ENCODE measurements around the gene SH3PXD2A. TPM values are rescaled to one million over a fixed set of nuclear protein-coding genes. Genes with fewer than 3 reads are reported as not detected.
"Not testable (repeated sequence)": the region's sequence is repeated elsewhere in the genome, so short reads cannot be mapped to it uniquely, and the experiment has no call there.

Gene SH3PXD2A
- total RNA-seq, 1 donor from 2014 or later: 36.8 TPM

GRCh38 chr10:103849212-103849877 is 6.0 kb downstream of the SH3PXD2A start:
- H3K4me1 Mint-ChIP-seq: peaks cover 24% of the 10 kb centered on the region
- H3K9me3 Mint-ChIP-seq: no peaks in the 10 kb centered on the region
- no peak overlapping the region for H3K27ac Mint-ChIP-seq
- no peaks in the 10 kb centered on the region for H3K27me3 Mint-ChIP-seq (ENCODE audit: low read depth)
- H3K36me3 Mint-ChIP-seq: no peaks in the 10 kb centered on the region
- TF ChIP-seq CTCF (IDR thresholded peaks at IDR 0.05; ENCODE audit: unreplicated experiment): no peak
- no peak for DNase-seq (ENCODE audit: low spot score in 2 of 2, unreplicated experiment in 2 of 2)
- no peak overlapping the region for H3K4me3 Mint-ChIP-seq

- H3K27me3 Mint-ChIP-seq (ENCODE audit: low read depth): no peaks in the 10 kb centered on the region
- no peak overlapping the region for H3K4me3 Mint-ChIP-seq
- no peak for DNase-seq (ENCODE audit: low spot score in 2 of 2, unreplicated experiment in 2 of 2)
- H3K4me1 Mint-ChIP-seq: peaks cover 17% of the 10 kb centered on the region
- no peak overlapping the region for H3K27ac Mint-ChIP-seq
- no peaks in the 10 kb centered on the region for H3K9me3 Mint-ChIP-seq
- H3K36me3 Mint-ChIP-seq: no peaks in the 10 kb centered on the region
- TF ChIP-seq CTCF (IDR thresholded peaks at IDR 0.05; ENCODE audit: unreplicated experiment): peak; percentile 34
Observed at GRCh38 chr10:103847909-103848468, 7.4 kb downstream of the SH3PXD2A start.

GRCh38 chr10:103847346-103847745 is 8.0 kb downstream of the SH3PXD2A start:
- H3K27me3 Mint-ChIP-seq (ENCODE audit: low read depth): no peaks in the 10 kb centered on the region
- no peaks in the 10 kb centered on the region for H3K9me3 Mint-ChIP-seq
- no peak for DNase-seq (ENCODE audit: low spot score in 2 of 2, unreplicated experiment in 2 of 2)
- H3K4me1 Mint-ChIP-seq: peaks cover 10% of the 10 kb centered on the region
- no peak overlapping the region for H3K4me3 Mint-ChIP-seq
- H3K27ac Mint-ChIP-seq: no peak overlapping the region
- no peak for TF ChIP-seq CTCF (IDR thresholded peaks at IDR 0.05; ENCODE audit: unreplicated experiment)
- no peaks in the 10 kb centered on the region for H3K36me3 Mint-ChIP-seq

GRCh38 chr10:103845972-103846371 is 9.4 kb downstream of the SH3PXD2A start:
- H3K4me1 Mint-ChIP-seq: peaks cover 8% of the 10 kb centered on the region
- no peak overlapping the region for H3K27ac Mint-ChIP-seq
- no peaks in the 10 kb centered on the region for H3K9me3 Mint-ChIP-seq
- no peak for DNase-seq (ENCODE audit: low spot score in 2 of 2, unreplicated experiment in 2 of 2)
- no peaks in the 10 kb centered on the region for H3K27me3 Mint-ChIP-seq (ENCODE audit: low read depth)
- TF ChIP-seq CTCF (IDR thresholded peaks at IDR 0.05; ENCODE audit: unreplicated experiment): no peak
- no peak overlapping the region for H3K4me3 Mint-ChIP-seq
- H3K36me3 Mint-ChIP-seq: no peaks in the 10 kb centered on the region

- not testable (repeated sequence) for DNase-seq (ENCODE audit: low spot score in 2 of 2, unreplicated experiment in 2 of 2); H3K9me3 Mint-ChIP-seq; H3K27me3 Mint-ChIP-seq (ENCODE audit: low read depth); H3K4me3 Mint-ChIP-seq; H3K36me3 Mint-ChIP-seq; H3K27ac Mint-ChIP-seq
- peaks cover 13% of the 10 kb centered on the region for H3K4me1 Mint-ChIP-seq
Observed at GRCh38 chr10:103845346-103845745, 10.0 kb downstream of the SH3PXD2A start.

GRCh38 chr10:103843854-103844570 is 11.4 kb downstream of the SH3PXD2A start:
- Mint-ChIP-seq H3K9me3 (no peaks in the 10 kb centered on the region), H3K4me3 (no peak overlapping the region), H3K4me1 (peaks cover 20% of the 10 kb centered on the region), H3K27ac (no peak overlapping the region), H3K27me3 (ENCODE audit: low read depth) (no peaks in the 10 kb centered on the region), H3K36me3 (no peaks in the 10 kb centered on the region)
- TF ChIP-seq CTCF (IDR thresholded peaks at IDR 0.05; ENCODE audit: unreplicated experiment): no peak
- no peak for DNase-seq (ENCODE audit: low spot score in 2 of 2, unreplicated experiment in 2 of 2)

Data from mesothelial cell of epicardium (in vitro differentiated cells).